OCI-LY3 (cell line): Measurements from ENCODE around the gene UCN2.

ENCODE experiments used
- EZH2phosphoT487 ChIP-seq: fragments of 200-600 bp; shearing (Covaris generic); IDR thresholded peaks from 2 replicates; pipeline ENCODE4 v1.6.1; 2018; ENCODE audit warnings: antibody characterized with exemption, mixed run types, low read depth
- TF ChIP-seq, protein P1 (sequence below): fragments of 200-600, 300-600 bp; sonication (generic); IDR thresholded peaks from 2 replicates; pipeline ENCODE4 v1.5.1; 2014; ENCODE audit warnings: antibody characterized with exemption, low read length, low read depth

DNA sequence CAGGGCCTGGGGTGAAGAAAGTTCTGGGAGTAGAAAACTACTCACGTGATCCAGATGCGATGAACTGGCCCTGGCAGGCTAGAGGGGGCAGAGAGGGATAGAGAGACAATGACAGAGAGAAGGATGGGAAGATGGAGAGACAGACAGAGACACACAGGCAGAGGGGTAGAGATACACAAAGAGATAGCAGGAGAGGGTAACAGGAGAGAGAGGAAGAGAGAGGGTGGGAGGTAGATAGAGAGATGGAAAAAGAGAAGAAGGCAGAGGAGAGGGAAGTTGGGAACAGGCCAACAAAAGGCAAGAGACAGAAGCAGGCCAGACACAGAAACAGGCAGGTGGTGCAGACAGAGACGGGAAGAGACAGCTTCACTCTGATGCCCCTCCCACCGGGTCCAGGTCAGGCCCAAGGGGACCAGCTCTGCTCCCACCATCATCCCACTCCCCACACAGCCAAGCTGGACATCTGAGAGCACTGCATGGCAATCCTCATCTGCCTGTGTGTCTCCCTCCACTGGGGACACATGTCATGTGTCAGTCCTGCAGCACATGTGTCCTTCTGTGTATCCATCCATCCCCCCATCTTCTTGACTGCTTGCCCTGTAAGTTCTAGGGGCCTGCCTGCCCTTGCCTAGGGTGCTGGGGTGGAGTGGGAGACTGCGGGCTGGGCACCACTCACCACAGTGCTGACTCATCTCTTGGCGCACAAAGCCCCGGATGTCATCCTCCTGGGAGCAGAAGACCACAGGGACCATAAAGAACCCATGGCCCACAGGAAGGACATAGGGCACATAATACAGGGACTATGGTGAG is 2.2 kb upstream of the UCN2 start:
- TF ChIP-seq, protein P1, sequence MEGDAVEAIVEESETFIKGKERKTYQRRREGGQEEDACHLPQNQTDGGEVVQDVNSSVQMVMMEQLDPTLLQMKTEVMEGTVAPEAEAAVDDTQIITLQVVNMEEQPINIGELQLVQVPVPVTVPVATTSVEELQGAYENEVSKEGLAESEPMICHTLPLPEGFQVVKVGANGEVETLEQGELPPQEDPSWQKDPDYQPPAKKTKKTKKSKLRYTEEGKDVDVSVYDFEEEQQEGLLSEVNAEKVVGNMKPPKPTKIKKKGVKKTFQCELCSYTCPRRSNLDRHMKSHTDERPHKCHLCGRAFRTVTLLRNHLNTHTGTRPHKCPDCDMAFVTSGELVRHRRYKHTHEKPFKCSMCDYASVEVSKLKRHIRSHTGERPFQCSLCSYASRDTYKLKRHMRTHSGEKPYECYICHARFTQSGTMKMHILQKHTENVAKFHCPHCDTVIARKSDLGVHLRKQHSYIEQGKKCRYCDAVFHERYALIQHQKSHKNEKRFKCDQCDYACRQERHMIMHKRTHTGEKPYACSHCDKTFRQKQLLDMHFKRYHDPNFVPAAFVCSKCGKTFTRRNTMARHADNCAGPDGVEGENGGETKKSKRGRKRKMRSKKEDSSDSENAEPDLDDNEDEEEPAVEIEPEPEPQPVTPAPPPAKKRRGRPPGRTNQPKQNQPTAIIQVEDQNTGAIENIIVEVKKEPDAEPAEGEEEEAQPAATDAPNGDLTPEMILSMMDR: no peak
- TF ChIP-seq EZH2phosphoT487: no peak
